ENCODE data around the gene SEMA3G.

The SEMA3G gene

GRCh38 chr3:52468336-52468735, 23.4 kb upstream of the SEMA3G start:
- peak; percentile 94 for FAIRE-seq
- TF ChIP-seq CTCF (IDR thresholded peaks at IDR 0.05; ENCODE audit: insufficient read depth, missing control alignments): no peak
- no peak for DNase-seq (ENCODE audit: insufficient read length, low spot score)

- DNase-seq (ENCODE audit: insufficient read length, low spot score) (no peak), FAIRE-seq (no peak)
- TF ChIP-seq CTCF (IDR thresholded peaks at IDR 0.05; ENCODE audit: insufficient read depth, missing control alignments): no peak
Observed at GRCh38 chr3:52463416-52463815, 18.5 kb upstream of the SEMA3G start.

GRCh38 chr3:52461874-52462273, 17.0 kb upstream of the SEMA3G start:
- FAIRE-seq: no peak
- TF ChIP-seq CTCF (IDR thresholded peaks at IDR 0.05; ENCODE audit: insufficient read depth, missing control alignments): no peak
- DNase-seq (ENCODE audit: insufficient read length, low spot score): no peak

DNA sequence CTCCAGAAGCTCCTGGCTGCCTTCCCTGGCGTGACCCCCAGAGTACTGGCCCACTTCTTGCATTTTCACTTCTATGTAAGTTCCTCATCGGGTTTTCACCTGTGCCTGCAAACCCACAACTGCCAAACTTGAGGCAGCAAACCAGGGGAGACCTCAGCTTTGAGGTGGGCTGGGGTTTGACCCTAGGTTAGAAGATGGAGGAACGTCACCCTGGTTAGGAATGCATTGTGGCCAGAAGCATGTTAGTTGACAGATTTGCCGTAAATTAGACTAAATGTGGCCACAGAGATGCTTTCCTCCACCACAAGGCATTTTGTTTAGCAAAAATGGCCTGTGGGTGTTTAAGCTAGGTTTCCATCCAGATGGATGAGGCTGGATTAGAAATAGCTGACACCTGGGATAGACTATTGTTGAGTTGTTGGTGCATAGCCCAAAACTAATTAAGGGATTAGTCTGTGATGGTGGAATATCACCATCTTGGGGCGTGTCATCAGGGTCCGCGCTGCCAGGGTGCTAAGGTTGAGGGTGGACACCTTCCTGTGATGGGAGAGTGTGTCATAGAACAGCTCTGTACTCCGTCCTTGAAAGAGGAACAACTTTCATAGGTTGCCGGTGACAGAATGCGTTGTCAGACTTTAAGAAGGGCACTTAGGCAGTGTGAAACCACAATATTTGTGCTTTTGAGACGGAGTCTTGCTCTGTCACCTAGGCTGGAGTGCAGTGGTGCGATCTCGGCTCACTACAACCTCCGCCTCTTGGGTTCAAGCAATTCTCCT, 14.1 kb upstream of the SEMA3G start:
- peak; percentile 97 for FAIRE-seq
- peak; percentile 75 for DNase-seq (ENCODE audit: insufficient read length, low spot score)
- TF ChIP-seq CTCF (IDR thresholded peaks at IDR 0.05; ENCODE audit: insufficient read depth, missing control alignments): no peak

- TF ChIP-seq CTCF (IDR thresholded peaks at IDR 0.05; ENCODE audit: insufficient read depth, missing control alignments): no peak
- DNase-seq (ENCODE audit: insufficient read length, low spot score) (no peak), FAIRE-seq (no peak)
Observed at GRCh38 chr3:52458031-52458760, 13.3 kb upstream of the SEMA3G start.

GRCh38 chr3:52456800-52457183, 11.9 kb upstream of the SEMA3G start:
- FAIRE-seq (no peak), DNase-seq (ENCODE audit: insufficient read length, low spot score) (no peak)
- TF ChIP-seq CTCF (IDR thresholded peaks at IDR 0.05; ENCODE audit: insufficient read depth, missing control alignments): no peak
